HUES6 (cell line): ENCODE data around the gene ADAMTS3.

ENCODE experiments used
- H3K27ac ChIP-seq: 2 replicates; pipeline ENCODE4 v1.7.0; 2013; ENCODE audit warnings: low read depth, mild to moderate bottlenecking, low read length, inconsistent platforms
- H3K27me3 ChIP-seq: 2 replicates; pipeline ENCODE4 v1.6.1; 2013; ENCODE audit warnings: low read length; ENCODE audit not compliant: control insufficient read depth, insufficient read depth
- H3K36me3 ChIP-seq: 2 replicates; pipeline ENCODE4 v1.6.1; 2013; ENCODE audit warnings: low read length; ENCODE audit not compliant: control insufficient read depth, insufficient read depth
- H3K4me1 ChIP-seq: 2 replicates; pipeline ENCODE4 v1.6.1; 2013; ENCODE audit warnings: low read length; ENCODE audit not compliant: control insufficient read depth, insufficient read depth
- H3K4me3 ChIP-seq: 2 replicates; pipeline ENCODE4 v1.5.1; 2013; ENCODE audit warnings: low read depth, low read length
- H3K9ac ChIP-seq: one replicate; pipeline ENCODE4 v1.6.1; 2013; ENCODE audit warnings: mild to moderate bottlenecking, low read length
- H3K9me3 ChIP-seq: 2 replicates; pipeline ENCODE4 v1.6.1; 2013; ENCODE audit warnings: low read depth, low read length; ENCODE audit not compliant: control insufficient read depth, insufficient read depth

Gene ADAMTS3

DNA sequence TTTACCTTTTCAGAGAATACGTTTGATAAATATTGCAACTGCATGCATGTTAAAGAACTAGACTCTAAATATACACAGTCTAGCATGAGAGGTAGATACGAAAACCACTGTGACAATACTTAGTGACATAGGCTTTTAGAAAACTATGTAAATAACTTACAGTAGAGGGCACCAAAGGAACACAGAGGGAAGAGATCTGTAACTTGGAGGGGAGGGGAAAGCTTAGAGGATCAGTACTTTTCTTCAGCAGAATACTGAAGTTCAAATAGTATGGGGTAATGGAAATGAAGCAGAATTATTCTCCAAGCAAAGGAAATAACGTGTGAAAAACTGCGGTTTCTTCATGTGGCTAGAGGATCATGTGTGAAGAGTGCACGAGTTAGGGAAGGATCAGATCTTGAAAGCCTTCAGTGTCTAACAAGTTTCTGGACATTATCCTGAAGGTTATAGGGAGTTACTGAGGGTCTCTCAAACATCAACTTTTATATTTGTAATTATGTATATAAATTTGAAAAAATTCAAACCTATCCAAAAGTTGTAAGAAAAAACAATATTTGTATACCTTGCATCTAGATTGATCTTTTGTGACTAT, 273.0 kb downstream of the ADAMTS3 start:
- H3K36me3 ChIP-seq, result no peaks in the 10 kb centered on the region
- H3K27ac ChIP-seq, result no peak overlapping the region
- H3K27me3 ChIP-seq, result no peaks in the 10 kb centered on the region
- H3K9me3 ChIP-seq, result 0 out of 2 replicates have a peak, but pooled peaks cover 2% of the 10 kb centered on the region
- H3K4me1 ChIP-seq, result 0 out of 2 replicates have a peak, but pooled peaks cover 2% of the 10 kb centered on the region
- H3K4me3 ChIP-seq, result no peak overlapping the region
- H3K9ac ChIP-seq, result no peak overlapping the region

DNA sequence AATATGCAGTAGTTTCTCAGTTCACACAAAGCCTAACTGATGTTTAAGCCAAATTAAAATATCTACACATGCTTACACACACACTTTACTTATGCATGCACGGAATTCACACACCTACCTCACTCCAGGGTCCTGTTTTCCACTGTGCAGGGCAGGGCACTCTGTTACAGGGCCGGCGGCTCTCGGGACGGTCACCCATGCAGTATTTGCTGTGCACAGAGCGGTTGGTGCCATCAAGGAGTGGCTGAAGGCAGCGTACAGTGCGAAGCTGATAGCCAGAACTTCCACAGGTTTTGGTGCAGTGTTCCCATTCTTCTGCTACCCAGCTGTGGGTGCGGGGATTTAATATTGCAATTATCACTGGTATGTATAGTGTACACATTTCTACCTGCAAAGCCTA, 278.3 kb downstream of the ADAMTS3 start:
- Histone ChIP-seq H3K27me3 (no peaks in the 10 kb centered on the region), H3K27ac (no peak overlapping the region), H3K36me3 (no peaks in the 10 kb centered on the region), H3K4me3 (no peak overlapping the region), H3K9me3 (peaks cover 4% of the 10 kb centered on the region; the same call in 1 of the 2 replicates), H3K4me1 (no peaks in the 10 kb centered on the region), H3K9ac (no peak overlapping the region)

DNA sequence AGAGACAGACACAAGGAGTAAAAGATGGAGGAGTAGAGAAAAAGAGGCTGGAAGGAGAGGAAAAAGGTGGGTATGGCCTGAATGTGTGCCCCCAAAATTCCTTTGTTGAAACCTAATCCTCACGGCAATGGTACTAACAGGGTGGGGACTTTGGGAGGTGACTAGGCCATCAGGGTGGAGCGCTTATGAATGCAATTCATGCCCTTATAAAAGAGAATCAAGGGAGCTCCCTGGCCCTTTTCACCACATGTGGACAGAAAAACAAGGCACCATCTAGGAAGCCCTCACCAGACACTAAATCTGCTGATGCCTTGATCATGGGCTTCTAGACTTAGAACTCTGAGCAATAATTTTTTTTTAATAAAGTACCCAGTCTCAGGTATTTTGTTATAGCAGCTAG, 282.1 kb downstream of the ADAMTS3 start:
- no peaks in the 10 kb centered on the region for H3K27me3 ChIP-seq
- H3K36me3 ChIP-seq, result no peaks in the 10 kb centered on the region; the same call in 1 of the 2 replicates
- H3K9ac ChIP-seq, result no peak overlapping the region
- H3K4me1 ChIP-seq, result no peaks in the 10 kb centered on the region
- H3K4me3 ChIP-seq, result no peak overlapping the region
- no peak overlapping the region for H3K27ac ChIP-seq
- H3K9me3 ChIP-seq, result peaks cover 2% of the 10 kb centered on the region; the same call in 1 of the 2 replicates

DNA sequence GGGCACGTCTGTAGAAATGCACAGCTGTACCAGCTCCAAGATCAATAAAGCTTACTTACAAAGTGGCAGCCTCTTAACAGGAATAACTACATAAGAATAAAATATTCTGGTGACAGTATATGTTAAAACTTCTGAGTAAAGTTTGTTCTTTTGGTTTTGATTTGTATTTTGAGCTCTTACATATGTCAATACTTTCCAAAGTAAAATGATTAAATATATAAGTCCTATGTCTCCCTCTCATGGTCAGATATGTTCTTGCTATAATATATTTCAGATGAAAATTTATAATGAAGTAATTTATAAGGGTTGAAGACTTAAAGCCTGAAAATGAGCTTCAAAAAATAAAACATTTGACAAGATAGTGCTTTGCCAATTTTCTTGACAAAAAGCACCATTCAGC, 282.8 kb downstream of the ADAMTS3 start:
- H3K36me3 ChIP-seq, result no peaks in the 10 kb centered on the region; the same call in 1 of the 2 replicates
- no peaks in the 10 kb centered on the region for H3K4me1 ChIP-seq
- no peak overlapping the region for H3K9ac ChIP-seq
- no peak overlapping the region for H3K27ac ChIP-seq
- H3K27me3 ChIP-seq, result no peaks in the 10 kb centered on the region
- no peak overlapping the region for H3K4me3 ChIP-seq
- peaks cover 2% of the 10 kb centered on the region; the same call in 1 of the 2 replicates for H3K9me3 ChIP-seq

DNA sequence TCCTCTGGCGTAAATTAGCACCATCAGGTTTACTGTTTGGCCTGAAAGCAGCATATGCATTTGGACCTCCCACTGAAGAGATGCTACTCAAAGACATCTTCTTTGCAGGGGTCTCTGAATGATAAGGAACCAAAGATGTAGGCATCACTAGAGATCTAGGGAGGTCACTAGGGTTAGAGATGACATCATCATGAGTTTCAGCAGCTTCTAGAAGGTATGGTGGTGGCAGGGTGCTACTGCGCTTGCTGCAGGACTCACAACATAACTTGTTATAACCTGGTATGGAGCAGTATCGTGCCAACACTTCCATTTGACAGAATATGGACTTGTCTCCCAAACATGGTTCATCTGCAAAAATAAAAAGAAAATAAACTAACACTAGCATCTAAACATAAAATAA, 285.7 kb downstream of the ADAMTS3 start:
- H3K27ac ChIP-seq, result no peak overlapping the region
- no peaks in the 10 kb centered on the region for H3K4me1 ChIP-seq
- H3K9me3 ChIP-seq, result no peaks in the 10 kb centered on the region
- no peaks in the 10 kb centered on the region; the same call in 1 of the 2 replicates for H3K36me3 ChIP-seq
- H3K4me3 ChIP-seq, result no peak overlapping the region
- H3K9ac ChIP-seq, result no peak overlapping the region
- H3K27me3 ChIP-seq, result no peaks in the 10 kb centered on the region

DNA sequence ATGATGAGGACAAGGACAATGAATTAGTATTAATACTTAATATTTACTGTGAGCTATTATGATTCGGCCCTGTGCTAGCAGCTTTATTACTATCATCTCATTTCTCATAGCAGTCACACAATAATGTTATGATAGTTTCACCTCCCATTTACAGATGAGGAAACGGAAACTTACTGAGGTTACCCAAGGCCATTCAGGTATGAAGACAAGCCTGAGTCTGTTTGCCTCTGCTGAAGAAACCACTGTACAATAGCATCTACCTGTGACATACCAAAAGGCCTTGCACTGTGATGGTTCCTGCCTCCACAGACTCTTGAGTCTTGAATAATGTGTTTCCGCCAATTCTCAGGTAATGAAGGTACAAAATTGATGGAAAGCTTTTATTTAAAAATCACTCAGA, 288.8 kb downstream of the ADAMTS3 start:
- no peak overlapping the region for H3K27ac ChIP-seq
- H3K4me3 ChIP-seq, result no peak overlapping the region
- H3K4me1 ChIP-seq, result no peaks in the 10 kb centered on the region
- H3K9me3 ChIP-seq, result no peaks in the 10 kb centered on the region
- no peaks in the 10 kb centered on the region; the same call in 1 of the 2 replicates for H3K36me3 ChIP-seq
- no peaks in the 10 kb centered on the region for H3K27me3 ChIP-seq
- H3K9ac ChIP-seq, result no peak overlapping the region

DNA sequence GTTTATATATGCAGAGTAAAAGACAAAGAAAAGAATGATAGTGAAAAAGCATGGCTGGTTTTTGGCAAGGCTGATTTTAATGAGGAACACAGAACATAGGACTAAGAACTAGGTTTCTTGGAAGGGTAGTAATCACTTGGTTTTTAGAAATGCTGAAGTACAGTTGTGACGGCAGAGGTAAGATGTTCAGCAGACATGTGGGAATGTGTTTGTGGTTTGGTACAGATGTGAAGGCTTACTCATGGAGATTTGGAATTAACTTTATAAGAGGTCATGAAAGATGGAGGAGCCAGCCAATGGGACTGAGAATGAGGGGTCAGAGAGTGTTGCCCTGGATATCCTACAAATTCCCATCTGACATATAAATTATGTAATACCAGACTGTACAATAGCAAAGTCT, 293.6 kb downstream of the ADAMTS3 start:
- Histone ChIP-seq H3K27ac (no peak overlapping the region), H3K9me3 (peaks cover 20% of the 10 kb centered on the region; the same call in 1 of the 2 replicates), H3K9ac (no peak overlapping the region), H3K4me1 (no peaks in the 10 kb centered on the region), H3K27me3 (no peaks in the 10 kb centered on the region), H3K36me3 (no peaks in the 10 kb centered on the region), H3K4me3 (no peak overlapping the region)

DNA sequence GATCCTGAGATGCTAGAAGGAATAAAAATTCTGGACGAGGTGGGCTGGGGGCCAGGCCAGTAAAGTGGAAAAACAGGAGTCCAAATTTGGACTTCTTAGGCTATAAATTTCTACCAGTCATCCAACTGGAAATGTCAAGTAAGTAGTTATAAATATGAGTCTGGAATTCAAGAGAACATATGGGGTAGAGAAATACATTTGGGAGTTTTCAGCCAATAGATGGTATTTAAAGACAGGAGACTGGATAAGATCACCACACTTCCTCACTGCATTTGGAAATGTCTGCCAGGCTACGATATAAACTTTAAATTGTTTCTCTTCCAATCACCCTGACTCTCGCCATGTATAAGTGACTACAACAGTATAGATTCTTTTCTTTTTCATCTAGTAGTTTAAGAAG, 294.8 kb downstream of the ADAMTS3 start:
- peaks cover 21% of the 10 kb centered on the region; the same call in 1 of the 2 replicates for H3K9me3 ChIP-seq
- no peaks in the 10 kb centered on the region for H3K36me3 ChIP-seq
- no peak overlapping the region for H3K27ac ChIP-seq
- H3K9ac ChIP-seq, result no peak overlapping the region
- H3K27me3 ChIP-seq, result no peaks in the 10 kb centered on the region
- H3K4me1 ChIP-seq, result no peaks in the 10 kb centered on the region
- H3K4me3 ChIP-seq, result no peak overlapping the region

DNA sequence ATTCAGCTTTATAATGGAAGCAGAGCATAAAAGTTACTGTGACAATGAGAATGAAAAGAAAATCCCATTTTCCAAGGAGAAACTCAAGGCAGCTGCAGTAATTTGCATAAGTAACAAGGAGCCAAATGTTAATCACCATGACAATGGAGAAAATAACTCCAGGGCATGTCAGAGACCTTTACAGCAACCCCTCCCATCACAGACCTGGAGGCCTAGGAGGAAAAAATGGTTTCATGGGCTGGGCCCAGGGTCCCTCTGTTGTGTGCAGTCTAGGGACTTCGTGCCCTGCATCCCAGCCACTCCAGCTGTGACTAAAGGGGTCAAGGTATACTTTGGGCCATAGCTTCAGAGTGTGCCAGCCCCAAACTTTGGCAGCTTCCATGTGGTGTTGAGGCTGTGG, 313.8 kb downstream of the ADAMTS3 start:
- H3K36me3 ChIP-seq, result no peaks in the 10 kb centered on the region
- H3K9me3 ChIP-seq, result peaks cover 34% of the 10 kb centered on the region
- no peaks in the 10 kb centered on the region for H3K4me1 ChIP-seq
- H3K27ac ChIP-seq, result no peak overlapping the region
- no peak overlapping the region for H3K4me3 ChIP-seq
- H3K27me3 ChIP-seq, result no peaks in the 10 kb centered on the region
- no peak overlapping the region for H3K9ac ChIP-seq

DNA sequence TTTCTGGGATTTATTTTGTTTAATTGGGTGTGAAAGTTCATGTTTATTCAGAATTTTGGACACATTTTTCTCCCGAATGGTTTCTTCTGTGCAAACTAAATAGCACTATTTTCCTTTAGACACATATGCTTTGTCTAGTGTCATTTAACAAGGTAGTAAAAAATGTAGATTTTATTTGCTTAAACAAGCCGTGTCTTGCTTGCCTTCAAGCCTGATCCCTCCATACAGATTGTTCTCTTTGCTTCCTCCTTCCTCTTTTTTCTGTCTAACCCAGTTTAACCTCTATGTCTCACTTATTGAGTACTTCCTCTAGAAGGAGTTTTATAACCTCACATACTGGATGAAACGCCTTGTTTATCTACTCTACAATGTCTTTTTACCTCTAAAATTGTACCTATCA, 325.4 kb downstream of the ADAMTS3 start:
- Histone ChIP-seq H3K27ac (no peak overlapping the region), H3K4me1 (no peaks in the 10 kb centered on the region), H3K4me3 (no peak overlapping the region), H3K9ac (no peak overlapping the region), H3K9me3 (no peaks in the 10 kb centered on the region), H3K36me3 (no peaks in the 10 kb centered on the region), H3K27me3 (no peaks in the 10 kb centered on the region)

DNA sequence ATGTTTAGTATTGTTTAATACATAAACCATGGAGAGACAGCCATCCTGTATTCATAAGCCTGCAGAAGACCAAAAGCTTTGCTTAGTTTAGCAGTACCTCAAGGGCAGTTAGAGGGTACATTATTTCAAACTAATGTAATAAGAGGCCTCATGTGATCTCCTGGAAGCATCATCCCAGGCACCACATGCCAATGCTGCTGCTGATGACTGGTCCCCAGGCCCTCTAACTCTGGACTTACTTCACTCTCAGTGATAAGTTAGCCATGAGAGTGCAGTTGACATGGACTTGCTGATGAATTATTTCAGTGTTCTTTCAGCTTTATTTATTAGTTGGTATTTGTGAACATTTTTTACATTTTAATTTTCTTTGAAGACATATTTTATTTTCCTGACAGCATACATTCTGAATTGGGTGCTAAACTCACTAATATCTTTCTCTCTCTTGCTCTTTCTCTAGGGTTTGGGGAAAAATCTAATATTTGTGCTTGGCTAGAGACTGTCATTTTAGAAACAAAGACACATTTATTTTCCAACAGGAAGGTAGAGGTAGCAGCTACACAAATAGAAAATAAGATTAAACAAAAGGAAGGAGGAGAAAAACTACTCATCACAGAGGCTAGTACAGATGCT, 329.4 kb downstream of the ADAMTS3 start:
- peaks cover 9% of the 10 kb centered on the region for H3K9me3 ChIP-seq
- H3K9ac ChIP-seq, result no peak overlapping the region
- no peak overlapping the region for H3K4me3 ChIP-seq
- H3K27ac ChIP-seq, result no peak overlapping the region
- no peaks in the 10 kb centered on the region for H3K36me3 ChIP-seq
- no peaks in the 10 kb centered on the region for H3K27me3 ChIP-seq
- no peaks in the 10 kb centered on the region for H3K4me1 ChIP-seq
